AG20443 (cell line): ENCODE measurements around the gene PPP1CB.

ENCODE experiments used
- DNase-seq: peaks from one replicate; pipeline ENCODE4 v3.0.0; 2012; ENCODE audit warnings: low spot score, mixed read lengths

PPP1CB gene

DNA sequence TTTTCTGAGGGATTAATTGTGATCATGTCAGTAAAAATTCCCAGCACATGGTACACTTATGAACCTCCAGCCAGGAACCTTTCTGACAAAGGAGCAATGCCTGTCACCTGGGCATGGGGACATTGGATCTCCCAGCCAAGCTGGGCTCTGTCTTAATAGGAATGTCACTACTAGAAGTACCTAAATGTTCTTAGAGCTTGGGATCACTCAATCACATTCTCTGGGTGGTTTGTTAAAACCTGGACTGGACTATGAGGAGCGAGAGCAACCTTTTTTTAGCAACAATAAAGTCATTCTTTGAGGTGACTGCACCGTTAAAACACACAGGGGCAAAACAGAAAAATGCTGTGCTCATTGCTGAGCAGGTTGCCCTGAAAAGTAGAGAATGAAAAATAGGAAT lies 6.4 kb upstream of the PPP1CB start:
- no peak for DNase-seq

DNA sequence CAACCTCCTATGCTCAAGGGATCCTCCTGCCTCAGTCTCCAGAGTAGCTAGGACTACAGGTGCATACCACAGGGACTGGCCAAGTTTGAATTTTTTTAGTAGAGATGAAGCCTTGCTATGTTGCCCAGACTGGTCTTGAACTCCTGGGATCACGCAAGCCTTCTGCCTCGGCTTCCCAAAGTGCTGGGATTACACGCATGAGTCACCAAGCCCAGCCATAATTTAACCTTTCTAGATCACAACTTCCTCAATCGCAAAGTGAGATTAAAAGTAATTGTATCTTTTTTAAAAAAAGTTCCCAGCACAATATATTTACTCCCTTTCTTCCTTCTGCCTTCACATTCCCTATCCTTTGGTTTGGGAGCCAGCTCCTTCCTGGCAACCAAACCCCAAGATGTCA lies 5.8 kb upstream of the PPP1CB start:
- no peak for DNase-seq

DNA sequence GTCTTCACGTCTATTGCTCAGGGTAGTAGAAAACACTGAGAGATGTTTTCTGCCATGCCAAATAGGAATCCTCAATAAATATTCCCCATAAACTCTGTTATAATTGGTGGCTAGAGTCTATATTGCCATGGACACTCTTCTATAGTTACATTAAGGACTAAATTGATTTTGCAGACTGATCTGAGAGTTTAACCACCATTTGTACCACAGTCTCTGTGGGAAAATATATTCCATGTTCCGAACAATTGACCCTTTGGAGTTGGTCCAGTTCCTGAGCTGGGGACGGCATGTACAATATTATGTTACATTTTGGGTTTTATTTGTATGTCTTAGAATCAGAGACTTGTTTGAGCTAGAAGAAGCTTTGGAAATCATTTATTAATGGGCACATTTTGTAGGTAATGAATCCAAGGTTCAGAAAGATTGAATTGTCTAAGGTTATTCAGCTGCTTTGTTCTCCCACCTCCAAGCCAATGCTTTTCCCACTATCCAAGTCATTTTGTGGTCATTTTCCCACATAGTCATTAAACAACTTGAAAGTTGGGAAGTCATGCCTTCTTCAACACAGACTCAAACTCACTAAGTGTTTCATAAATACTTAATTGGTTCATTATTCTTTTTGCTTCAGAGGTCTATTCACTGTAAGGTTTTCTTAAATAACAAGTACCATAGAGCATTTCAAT lies 5.1 kb upstream of the PPP1CB start:
- DNase-seq = no peak

DNA sequence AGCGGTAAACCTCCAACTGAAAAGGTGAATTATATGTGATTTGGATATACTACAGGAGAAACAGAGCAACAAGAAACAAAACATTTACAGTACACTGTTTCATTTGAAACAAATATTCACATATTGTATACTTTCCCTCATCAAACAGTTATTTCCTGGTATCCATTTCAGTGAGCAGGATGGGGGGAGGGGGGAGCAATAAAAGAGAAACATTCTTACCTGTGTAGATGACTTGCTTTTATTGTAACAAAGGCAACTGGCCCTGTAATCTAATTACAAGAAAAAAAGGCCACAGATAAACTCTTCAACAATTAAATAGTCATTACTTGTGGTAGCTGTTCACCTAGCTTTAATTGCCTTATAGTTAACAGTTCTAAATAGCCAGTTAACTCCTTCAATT lies 3.9 kb upstream of the PPP1CB start:
- no peak for DNase-seq

DNA sequence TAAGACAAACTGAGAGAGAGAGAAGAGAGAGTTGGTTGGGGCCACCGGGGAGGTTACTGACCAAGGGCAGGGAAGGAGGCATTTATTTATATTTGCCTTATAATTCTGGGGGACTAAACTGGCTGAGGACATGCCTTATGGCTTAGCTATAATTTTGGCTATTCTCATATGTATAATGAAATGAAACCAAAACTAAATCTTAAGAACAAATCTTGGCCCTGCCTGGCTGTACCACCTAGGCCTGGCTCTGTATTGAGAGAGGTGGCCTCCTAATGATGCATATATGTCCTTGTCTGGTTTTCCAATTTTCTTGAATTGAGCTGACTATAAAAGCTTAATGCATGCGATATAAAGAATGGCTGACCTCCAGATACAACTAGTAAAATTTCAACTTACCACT lies 3.5 kb upstream of the PPP1CB start:
- DNase-seq = no peak

DNA sequence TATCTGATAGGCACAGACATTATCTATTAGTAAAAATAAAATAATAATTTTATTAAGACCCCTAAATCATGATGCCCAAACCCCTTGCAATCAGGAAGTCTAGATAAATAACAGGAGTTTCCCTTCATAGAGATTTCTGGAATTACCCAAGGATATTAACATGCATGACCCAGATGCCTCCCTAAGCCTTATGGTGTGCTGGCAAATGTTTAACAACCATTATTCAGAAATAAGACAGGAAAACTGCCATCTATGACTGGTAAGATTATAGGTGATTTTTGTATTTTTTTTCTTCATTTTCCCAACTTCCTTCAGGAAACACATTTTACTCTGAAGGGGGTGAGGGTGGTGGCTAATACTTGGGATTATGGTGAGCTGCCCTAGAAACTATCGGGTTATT lies 2.7 kb upstream of the PPP1CB start:
- no peak for DNase-seq

DNA sequence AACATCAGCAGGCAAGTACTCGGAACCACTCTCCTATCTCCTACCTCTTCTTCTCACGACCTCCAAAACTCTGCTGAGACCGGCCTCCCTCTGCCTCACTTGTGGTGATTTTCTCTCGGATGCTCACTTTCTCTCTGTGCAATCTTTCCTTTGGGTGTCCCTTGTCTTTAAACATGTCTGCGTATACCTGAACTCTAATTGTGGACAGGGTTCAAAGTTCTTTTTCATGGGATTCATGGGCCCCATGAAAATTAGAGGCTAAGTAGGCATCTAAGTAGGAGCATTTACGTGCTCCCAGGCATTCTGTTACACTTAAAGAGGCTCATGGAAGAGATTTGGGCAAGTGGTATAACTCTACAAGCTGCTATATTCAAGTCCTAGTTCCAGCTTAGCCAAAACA lies 2.1 kb upstream of the PPP1CB start:
- DNase-seq = no peak

DNA sequence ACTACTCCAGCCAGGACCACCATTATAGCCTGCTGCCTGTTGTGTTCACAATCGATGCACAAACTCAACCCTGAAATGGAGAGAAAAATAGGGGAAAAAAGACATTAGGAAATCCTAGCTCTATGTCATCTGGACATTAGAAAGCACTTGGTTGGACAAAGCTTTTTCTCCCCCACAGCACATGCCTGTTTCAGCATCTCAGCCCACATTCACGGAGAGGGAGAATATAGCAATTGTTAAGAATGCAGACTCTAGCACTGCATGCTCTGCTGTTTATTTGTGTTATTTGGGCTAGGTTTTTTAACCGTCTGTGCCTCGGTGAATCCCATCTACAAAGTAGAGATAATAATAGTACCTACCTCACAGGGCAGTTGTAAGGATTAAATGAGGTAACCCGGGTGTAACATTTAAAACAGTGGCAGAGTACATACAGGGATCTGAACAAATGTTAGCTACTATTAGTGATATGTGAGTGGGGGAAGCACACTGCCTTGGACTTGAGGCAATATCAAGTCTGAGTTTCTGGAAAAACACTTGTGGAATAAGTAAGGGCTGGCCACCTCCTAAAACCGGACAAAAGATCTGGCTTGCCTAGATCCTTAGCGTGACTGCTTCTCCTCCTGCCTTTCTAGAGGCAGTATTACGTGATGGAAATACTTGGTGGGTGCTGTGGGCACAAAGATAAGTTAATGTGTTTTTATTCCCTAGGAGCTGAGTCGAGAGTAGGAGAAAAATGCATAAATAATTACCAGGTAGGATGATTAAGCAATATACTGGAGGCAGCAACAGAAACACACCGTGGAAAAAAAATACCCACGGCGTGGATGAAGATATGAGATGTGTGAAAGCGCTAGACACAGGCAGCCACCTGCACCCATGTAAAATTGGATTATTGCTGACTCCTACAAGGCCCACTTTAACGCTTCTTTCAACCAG lies 1.0 kb upstream of the PPP1CB start:
- peak; percentile 47 for DNase-seq

DNA sequence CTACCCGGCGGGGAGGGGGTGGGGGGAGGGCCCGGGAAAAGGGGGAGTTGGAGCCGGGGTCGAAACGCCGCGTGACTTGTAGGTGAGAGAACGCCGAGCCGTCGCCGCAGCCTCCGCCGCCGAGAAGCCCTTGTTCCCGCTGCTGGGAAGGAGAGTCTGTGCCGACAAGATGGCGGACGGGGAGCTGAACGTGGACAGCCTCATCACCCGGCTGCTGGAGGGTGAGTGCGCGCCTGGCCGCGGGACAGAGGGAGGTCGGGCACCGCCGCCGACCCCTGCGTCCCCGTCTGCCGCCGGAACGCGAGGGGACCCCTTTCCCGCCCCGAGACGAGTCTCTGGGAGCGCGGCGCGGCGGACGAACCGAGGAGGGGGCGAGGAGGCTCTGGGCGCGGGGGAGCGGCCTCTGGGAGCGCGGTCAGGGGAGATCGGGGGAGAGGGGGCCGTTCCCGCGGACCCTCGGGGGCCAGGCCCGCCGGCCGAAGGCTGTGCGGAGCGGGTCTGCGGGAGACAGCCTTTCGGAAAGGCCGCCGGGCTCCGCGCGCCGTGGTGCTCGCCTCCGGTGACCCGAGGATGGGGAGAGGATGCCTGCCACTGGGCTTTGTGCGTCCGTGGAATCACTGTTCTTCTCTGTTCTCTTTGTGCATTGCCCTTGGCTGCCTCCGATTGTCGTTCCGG lies 463 bp downstream of the PPP1CB start:
- peak; percentile 35 for DNase-seq

DNA sequence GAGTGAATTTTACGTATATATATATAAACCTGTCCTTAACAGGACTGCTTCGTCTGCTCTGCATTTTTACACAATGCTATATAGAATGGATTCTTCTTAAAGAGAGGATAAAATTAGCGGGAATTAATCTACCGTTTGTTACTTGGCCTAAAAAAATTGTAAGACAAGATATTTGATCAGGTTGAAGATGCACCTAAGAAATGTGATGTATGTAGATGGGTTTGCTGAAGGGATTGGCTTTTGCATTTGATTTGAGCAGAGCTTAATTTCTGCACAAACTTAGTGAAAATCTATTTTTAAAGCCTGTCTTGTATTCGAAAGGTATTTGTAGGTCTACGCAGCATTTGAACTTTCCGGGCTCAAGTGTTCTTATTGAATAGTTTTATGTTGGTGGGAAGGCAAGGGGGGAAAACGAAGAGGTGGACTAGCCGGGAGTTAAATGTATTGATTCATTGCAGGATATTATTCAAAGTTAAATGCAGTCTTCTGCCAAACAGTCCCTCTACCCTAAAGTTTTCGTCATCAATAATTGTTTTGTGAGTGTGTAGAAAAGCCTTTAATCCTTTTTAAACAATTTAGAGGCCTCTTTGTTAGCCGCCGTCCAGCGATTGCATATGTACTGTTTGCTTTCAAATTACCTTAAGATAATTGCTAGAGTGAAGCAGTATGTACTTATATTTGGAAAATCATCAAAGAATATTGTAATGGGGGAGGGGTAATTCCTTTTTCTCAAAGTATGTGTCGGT lies 1.2 kb downstream of the PPP1CB start:
- DNase-seq = no peak

DNA sequence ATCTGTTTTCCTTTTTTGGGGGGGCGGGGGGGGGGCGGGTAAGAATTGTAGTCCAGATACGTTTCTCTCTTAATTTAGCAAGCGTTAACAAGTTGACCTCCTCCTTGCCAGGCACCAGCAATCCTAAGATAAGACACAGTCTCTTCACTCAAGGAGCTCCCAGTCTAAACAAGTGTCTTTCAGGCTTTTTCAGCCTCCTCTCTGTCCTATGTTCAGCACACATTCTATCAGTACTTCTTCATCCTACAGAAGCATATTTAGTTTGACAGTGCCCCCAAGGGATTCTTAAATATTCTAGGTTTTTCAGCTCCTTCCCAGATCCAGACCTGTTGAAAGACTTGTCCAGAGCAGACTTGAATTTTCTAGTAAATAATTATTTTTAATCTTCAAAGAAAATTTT lies 2.7 kb downstream of the PPP1CB start:
- DNase-seq = no peak

DNA sequence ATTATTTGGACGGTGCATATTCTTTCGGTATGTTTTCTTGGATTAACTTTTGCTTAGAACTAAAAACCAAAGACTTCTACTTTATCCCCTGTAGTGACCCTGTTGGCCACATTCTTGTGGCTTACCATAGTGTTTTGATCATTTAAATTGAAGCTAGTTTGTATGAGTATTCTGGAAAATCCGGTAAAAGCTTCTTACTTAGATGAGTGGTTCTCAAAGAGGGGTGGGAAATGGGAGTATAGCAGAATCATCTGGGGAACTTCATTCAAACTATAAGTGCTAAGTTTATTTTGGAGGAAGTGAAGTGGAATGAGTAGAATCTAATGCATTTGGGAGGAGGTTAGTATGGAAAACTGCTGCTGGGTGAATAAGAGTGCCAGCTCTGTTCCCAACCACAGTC lies 3.8 kb downstream of the PPP1CB start:
- no peak for DNase-seq

DNA sequence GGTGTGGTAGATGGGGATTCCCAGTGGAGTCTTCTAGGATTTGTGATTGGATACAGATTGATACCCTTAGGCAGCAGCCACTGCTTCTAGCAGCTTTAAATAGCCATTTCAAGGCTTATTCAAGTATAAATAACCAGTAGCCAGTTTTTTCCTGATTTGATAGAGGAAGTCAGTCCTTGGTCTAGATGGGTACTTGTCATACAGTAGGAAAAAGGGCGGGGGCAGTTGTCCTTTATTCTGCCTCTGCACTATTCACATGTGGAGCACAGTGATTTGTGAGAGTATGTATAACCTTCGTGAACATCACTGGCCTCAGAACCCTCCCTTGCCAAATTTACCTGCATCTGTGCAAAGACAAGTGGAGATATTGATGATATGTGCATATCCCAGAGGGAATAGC lies 6.8 kb downstream of the PPP1CB start:
- DNase-seq = no peak

DNA sequence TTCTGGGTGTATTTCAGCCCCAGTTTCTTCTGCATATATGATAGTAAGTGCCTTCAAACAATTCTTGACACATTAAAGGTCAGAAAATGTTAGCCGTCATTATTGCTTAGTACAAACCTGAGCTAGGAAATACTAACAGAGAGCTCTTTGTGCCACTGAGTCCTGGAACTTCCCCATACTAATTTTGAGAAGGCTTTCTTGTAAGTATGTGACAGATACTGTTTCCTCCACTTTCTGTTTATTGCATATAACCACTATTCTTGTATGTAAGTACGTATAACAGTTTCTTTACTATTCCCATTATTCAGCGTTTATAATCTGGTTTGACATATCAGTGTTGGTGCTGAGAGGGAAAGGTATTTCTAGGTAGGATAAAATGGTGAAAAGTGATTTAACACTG lies 9.8 kb downstream of the PPP1CB start:
- no peak for DNase-seq

DNA sequence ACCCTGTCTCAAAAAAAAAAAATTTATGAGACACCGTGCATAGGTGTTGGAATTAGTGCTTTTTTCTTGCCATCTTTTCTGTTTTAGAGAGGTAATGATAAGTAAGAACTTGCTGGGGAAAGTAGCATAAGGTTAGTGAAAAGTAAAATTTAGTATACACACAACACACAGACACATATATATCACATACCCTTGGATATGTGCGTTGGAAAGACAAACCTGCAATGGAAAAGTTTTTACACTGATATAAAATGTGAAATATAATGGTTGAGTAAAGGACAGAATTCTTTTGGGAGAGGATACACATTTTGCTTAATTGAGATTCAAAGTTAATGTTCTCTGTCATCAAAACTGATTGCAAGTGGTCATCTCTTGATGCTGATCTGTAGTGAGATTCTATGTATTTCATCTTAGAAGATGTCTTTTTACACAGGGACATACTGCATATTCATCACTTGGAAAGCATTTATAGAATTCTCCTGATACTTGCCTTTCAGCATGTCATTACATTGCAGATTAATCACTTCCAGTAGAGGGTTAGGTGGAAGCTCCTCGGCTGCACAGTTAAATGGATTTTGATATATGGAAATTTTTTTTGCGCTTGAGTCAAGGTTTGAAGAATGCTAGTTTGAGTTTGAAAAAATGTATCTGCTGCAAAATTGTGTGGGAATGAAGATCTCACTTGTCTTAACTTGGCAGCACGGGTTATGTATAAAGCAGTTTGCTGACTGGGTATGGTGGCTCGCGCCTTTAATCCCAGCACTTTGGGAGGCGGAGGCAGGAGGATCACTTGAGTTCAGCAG lies 13.5 kb downstream of the PPP1CB start:
- DNase-seq = peak; percentile 12

DNA sequence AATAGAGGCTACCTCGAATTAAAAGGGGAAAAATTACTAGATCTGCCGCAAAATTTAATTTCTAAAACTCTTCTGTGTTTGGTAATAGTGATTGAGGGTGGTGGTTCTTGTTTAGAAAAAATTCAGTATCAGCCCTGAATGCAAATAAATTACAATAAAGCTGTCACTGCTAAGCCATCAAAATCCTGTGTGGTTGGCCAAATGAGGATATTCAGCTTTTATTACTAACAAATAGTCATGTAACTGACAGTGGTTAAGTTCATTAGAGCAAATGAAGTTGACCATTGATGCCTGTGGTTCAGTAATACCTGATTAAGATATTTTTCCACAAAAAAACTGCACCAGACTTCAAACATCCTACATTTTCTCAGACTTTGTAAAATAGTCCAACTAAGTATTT lies 14.4 kb downstream of the PPP1CB start:
- DNase-seq = no peak

DNA sequence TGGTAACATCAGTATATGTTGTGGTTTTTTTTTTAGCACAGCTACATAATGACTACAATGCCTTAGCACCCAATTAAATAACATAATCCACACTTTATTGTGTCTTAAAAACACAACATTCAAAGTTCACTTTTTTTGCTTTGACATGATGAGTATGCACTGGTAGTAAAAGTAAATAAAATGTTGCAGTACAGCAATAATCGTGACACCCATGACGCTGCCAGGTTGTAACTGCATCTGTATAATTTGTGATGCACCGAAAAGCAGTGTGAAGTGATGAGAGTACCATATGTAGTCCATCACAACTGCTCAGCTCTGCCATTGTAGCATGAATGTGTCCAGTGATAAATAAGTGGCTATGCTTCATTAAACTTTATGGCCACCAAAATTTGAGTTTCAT lies 15.7 kb downstream of the PPP1CB start:
- DNase-seq = no peak

DNA sequence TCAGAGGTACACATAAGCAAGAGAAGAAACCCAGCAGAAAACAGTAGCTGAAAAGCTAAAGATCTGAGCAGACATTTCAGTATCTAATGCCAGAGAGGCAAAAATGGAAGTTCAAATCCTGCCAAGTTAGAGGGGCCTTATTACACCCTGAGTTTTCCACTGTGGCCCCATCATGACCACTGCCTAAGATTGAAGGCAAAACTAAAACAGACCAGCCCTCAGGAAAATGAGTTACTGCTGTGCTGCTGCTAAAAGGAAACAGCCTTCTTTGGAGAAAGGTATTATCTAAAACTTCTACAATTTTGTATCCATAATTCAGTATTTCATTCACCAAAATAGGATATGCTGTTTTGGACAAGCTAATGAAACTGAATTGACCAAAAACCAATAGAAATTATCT lies 16.8 kb downstream of the PPP1CB start:
- DNase-seq = no peak

DNA sequence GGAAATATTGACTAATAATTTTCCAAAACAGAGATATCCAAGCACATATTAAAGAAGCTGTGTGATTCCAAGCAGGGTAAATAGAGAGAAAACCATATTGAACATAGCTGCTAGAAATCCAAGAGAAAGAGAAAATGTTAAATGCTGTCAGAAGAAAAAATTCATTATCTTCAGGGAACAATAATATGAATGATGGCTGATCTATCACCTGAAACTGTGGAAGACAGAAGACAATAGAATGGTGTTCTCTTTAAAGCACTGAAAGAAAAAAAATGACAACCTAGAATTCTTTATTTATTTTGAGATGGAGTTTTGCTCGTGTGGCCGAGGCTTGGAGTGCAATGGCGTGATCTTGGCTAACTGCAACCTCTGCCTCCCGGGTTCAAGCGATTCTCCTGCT lies 17.3 kb downstream of the PPP1CB start:
- no peak for DNase-seq

DNA sequence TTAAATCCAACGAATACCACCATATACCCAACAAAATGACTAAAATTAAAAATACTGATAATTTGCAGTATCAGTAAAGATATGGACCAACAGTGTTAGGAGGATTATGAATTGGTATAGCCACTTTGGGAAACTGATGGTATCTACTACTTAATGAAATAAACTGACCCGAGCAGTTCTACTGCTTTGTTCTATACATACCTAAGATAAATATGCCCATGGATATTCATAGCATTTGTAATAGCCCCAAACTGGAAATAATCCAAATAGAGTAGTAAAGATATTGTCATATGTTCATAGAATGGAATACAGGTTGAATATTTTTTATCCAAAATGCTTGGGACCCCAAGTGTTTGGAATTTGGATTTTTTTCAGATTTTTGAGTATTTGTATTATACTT lies 20.7 kb downstream of the PPP1CB start:
- no peak for DNase-seq

DNA sequence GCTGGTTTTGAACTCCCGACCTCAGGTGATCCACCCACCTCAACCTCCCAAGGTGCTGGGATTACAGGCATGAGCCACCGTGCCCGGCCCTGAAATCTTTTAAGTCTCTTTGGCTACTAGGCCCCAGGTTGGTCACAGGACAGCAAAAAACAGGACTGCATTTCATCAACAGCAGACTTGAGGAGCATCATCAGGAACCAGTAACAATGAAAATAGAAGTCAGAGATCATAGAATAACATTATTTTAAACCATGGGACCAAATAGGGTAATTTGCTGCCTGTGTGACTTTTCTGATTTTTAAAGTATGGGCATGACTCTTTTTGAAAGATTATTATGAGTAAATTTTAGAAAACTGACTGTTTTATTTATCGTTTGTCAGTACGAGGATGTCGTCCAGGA lies 24.8 kb downstream of the PPP1CB start:
- DNase-seq = no peak

DNA sequence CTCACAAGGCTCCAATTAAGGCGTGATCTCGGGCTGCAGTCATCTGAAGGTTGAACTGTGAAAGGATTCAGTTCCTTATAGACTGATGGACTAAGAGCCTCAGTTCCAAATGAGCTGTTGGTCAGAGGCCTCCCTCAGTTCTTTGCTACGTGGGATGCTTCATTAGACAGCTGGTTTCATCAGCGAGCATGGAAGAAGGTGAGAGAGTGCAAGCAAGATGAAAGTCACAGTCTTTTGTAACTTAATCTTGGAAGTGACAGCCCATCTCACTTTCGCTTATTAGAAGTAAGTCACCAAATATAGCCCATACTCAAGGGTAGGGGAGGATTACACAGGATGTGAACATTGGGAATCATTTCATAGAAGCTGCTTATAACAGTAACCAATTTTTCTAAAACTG lies 26.8 kb downstream of the PPP1CB start:
- no peak for DNase-seq
